Prostate gland (tissue), 2 donors: ENCODE data around the gene OPHN1. TPM values are rescaled to one million over a fixed set of nuclear protein-coding genes. Genes with fewer than 3 reads are reported as not detected.

Experiments used
- DNase-seq: peaks from one replicate; pipeline ENCODE4 v3.0.0-alpha.2; 2019; ENCODE audit warnings: low spot score
- H3K27ac ChIP-seq, 2 donors: fragments of 200-600 bp; sonication (generic); 2 replicates each; pipeline ENCODE4 v1.5.1; 2017 to 2019
- H3K27me3 ChIP-seq: fragments of 200-600 bp; sonication (generic); replicated peaks from 2 replicates; pipeline ENCODE4 v1.5.1; 2019; ENCODE audit not compliant: insufficient read depth
- H3K36me3 ChIP-seq, 2 donors: fragments of 200-600 bp; sonication (generic); 1 replicate in 1 of 2; 2 replicates in 1 of 2; pipeline versions ENCODE4 v1.5.1 to v1.8.1; 2017 to 2019
- H3K4me1 ChIP-seq: fragments of 200-600 bp; sonication (generic); replicated peaks from 2 replicates; pipeline ENCODE4 v1.5.1; 2019
- H3K4me3 ChIP-seq, 2 donors: fragments of 200-600 bp; sonication (generic); 2 replicates each; pipeline ENCODE4 v1.5.1; 2017 to 2019
- H3K9me3 ChIP-seq: fragments of 200-600 bp; sonication (generic); 2 replicates; pipeline ENCODE4 v1.5.1; 2017
- POLR2A ChIP-seq: fragments of 450-650 bp; IDR thresholded peaks from one replicate; pipeline ENCODE4 v1.6.1; 2016; ENCODE audit warnings: antibody characterized with exemption, mild to moderate bottlenecking
- POLR2AphosphoS5 ChIP-seq: sonication (generic); formaldehyde crosslinking; IDR thresholded peaks from one replicate; pipeline ENCODE4 v1.6.1; 2017; ENCODE audit warnings: antibody characterized with exemption
- WGBS: methylation state at CpG from one replicate; pipeline ENCODE4 v1.1.5; 2018; 5-methylcytosine and 5-hydroxymethylcytosine counted together
- intact Hi-C: fragments of 100-400 bp; cut with DNase I; formaldehyde crosslinking; loops from one replicate; pipeline ENCODE4 v1.14.2; 2022
- total RNA-seq, 2 donors: library from RNA; depleted of rRNA; stranded (reverse); fragments of >200 nt; gene quantifications; one replicate each; pipeline ENCODE4 v1.1.0, GENCODE V29; 2016
- TF ChIP-seq, protein P1 (sequence below), 4 experiments: fragments of 200-600 bp in 2 of 4; fragments of 450-650 bp in 2 of 4; sonication (generic) in 2 of 4; IDR thresholded peaks; 1 replicate in 3 of 4; 2 replicates in 1 of 4; pipeline ENCODE4 v1.5.1; 2016 to 2019; ENCODE audit warnings: antibody characterized with exemption in 4 of 4, mild to moderate bottlenecking in 2 of 4, moderate library complexity in 2 of 4

The OPHN1 gene
- total RNA-seq, 2 donors from 2014 or later, result 18.7 to 26.2 TPM

GRCh38 chrX:68186552-68187262 is 246.6 kb downstream of the OPHN1 start:
- no peaks in the 10 kb centered on the region for H3K27me3 ChIP-seq
- no peaks in the 10 kb centered on the region for H3K4me1 ChIP-seq
- no peaks in the 10 kb centered on the region for H3K36me3 ChIP-seq
- TF ChIP-seq, protein P1, sequence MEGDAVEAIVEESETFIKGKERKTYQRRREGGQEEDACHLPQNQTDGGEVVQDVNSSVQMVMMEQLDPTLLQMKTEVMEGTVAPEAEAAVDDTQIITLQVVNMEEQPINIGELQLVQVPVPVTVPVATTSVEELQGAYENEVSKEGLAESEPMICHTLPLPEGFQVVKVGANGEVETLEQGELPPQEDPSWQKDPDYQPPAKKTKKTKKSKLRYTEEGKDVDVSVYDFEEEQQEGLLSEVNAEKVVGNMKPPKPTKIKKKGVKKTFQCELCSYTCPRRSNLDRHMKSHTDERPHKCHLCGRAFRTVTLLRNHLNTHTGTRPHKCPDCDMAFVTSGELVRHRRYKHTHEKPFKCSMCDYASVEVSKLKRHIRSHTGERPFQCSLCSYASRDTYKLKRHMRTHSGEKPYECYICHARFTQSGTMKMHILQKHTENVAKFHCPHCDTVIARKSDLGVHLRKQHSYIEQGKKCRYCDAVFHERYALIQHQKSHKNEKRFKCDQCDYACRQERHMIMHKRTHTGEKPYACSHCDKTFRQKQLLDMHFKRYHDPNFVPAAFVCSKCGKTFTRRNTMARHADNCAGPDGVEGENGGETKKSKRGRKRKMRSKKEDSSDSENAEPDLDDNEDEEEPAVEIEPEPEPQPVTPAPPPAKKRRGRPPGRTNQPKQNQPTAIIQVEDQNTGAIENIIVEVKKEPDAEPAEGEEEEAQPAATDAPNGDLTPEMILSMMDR (IDR thresholded peaks at IDR 0.05), result no peak
- TF ChIP-seq POLR2A (no peak), POLR2AphosphoS5 (no peak)
- no peaks in the 10 kb centered on the region for H3K9me3 ChIP-seq
- no peak overlapping the region for H3K4me3 ChIP-seq
- H3K27ac ChIP-seq, result no peak overlapping the region
- no peak for DNase-seq
- 47% methylated on average over 2 of the region's 2 CpGs for WGBS
- intact Hi-C loops, result no loop called here

- Histone ChIP-seq H3K27ac (no peak overlapping the region), H3K4me3 (no peak overlapping the region), H3K4me1 (no peaks in the 10 kb centered on the region), H3K36me3 (no peaks in the 10 kb centered on the region), H3K27me3 (no peaks in the 10 kb centered on the region), H3K9me3 (no peaks in the 10 kb centered on the region)
- no peak for DNase-seq
- intact Hi-C loops, result no loop called here
- TF ChIP-seq POLR2AphosphoS5, result no peak
- no peak for TF ChIP-seq POLR2A
- TF ChIP-seq, protein P1 (IDR thresholded peaks at IDR 0.05), result no peak
- 73% methylated on average over 1 of the region's 1 CpG for WGBS
Observed at GRCh38 chrX:68185161-68185560, 248.1 kb downstream of the OPHN1 start.

DNA sequence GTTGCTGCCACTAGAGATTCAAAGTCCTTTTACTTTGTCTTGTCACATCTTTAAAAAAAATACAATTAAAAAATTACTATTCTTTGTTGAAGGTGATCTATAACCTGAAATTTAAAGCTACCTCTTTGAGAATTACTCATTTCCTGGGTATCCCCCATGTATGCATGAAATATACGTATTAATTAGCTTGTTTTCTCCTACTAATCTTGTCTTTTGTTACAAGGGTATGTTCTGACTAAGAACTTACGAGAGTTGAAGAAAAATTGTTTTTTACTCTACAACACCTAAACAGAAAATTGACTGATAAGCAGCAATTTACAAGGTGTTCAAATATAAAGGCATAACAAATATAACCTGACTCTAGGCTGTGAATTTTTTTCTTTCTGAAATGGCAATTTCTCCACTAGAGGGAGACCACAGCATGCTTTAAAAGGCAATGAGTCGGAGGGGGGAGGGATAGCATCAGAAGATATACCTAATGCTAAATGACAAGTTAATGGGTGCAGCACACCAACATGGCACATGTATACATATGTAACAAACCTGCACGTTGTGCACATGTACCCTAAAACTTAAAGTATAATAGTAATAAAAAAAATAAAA is 249.6 kb downstream of the OPHN1 start:
- TF ChIP-seq POLR2AphosphoS5, result no peak
- TF ChIP-seq, protein P1 (IDR thresholded peaks at IDR 0.05), result peak in 3 of 4 experiments; percentile 14 to 38 (median 38)
- intact Hi-C loops, result no loop called here
- DNase-seq, result no peak
- 47% methylated on average over 4 of the region's 4 CpGs for WGBS
- Histone ChIP-seq H3K27me3 (no peaks in the 10 kb centered on the region), H3K4me1 (no peaks in the 10 kb centered on the region), H3K9me3 (no peaks in the 10 kb centered on the region), H3K36me3 (no peaks in the 10 kb centered on the region), H3K27ac (no peak overlapping the region), H3K4me3 (no peak overlapping the region)

- Histone ChIP-seq H3K4me1 (no peaks in the 10 kb centered on the region), H3K4me3 (no peak overlapping the region), H3K9me3 (no peaks in the 10 kb centered on the region), H3K36me3 (no peaks in the 10 kb centered on the region), H3K27me3 (no peaks in the 10 kb centered on the region), H3K27ac (no peak overlapping the region)
- no peak for DNase-seq
- intact Hi-C loops, result no loop called here
- 74% methylated on average over 2 of the region's 2 CpGs for WGBS
- TF ChIP-seq, protein P1 (IDR thresholded peaks at IDR 0.05), result no peak
- TF ChIP-seq POLR2A (no peak), POLR2AphosphoS5 (no peak)
Observed at GRCh38 chrX:68180579-68180978, 252.7 kb downstream of the OPHN1 start.

- Histone ChIP-seq H3K27me3 (no peaks in the 10 kb centered on the region), H3K27ac (no peak overlapping the region), H3K36me3 (no peaks in the 10 kb centered on the region), H3K9me3 (no peaks in the 10 kb centered on the region), H3K4me3 (no peak overlapping the region), H3K4me1 (no peaks in the 10 kb centered on the region)
- TF ChIP-seq, protein P1 (IDR thresholded peaks at IDR 0.05), result no peak
- TF ChIP-seq POLR2A (no peak), POLR2AphosphoS5 (no peak)
- intact Hi-C loops, result no loop called here
- 94% methylated on average over 1 of the region's 1 CpG for WGBS
- no peak for DNase-seq
Observed at GRCh38 chrX:68179355-68179754, 253.9 kb downstream of the OPHN1 start.
